ENCODE measurements around the gene CLDN16. TPM values are rescaled to one million over a fixed set of nuclear protein-coding genes. Genes with fewer than 3 reads are reported as not detected.
A peak's percentile ranks its signal among the peaks of the same experiment; 100 is the strongest.

Gene CLDN16
- total RNA-seq, 1 donor from 2014 or later: 0.50 TPM

GRCh38 chr3:190444006-190444405, 56.0 kb downstream of the CLDN16 start:
- Mint-ChIP-seq H3K4me3 (ENCODE audit: unreplicated experiment) (no peak overlapping the region), H3K36me3 (ENCODE audit: low read depth, unreplicated experiment) (no peaks in the 10 kb centered on the region), H3K9me3 (ENCODE audit: unreplicated experiment) (no peaks in the 10 kb centered on the region), H3K27ac (ENCODE audit: unreplicated experiment) (no peak overlapping the region), H3K27me3 (ENCODE audit: low read depth, unreplicated experiment) (no peaks in the 10 kb centered on the region), H3K4me1 (ENCODE audit: low read depth, unreplicated experiment) (peaks cover 18% of the 10 kb centered on the region)
- H3K27ac ChIP-seq (ENCODE audit: low read depth, low read length): no peak overlapping the region
- DNase-seq (ENCODE audit: low read depth): no peak
- H4K20me1 ChIP-seq (ENCODE audit: insufficient read depth, low read length): no peaks in the 10 kb centered on the region
- no peak overlapping the region for H2AFZ ChIP-seq (ENCODE audit: low read depth, low read length)
- no peaks in the 10 kb centered on the region for H3K36me3 ChIP-seq (ENCODE audit: insufficient read depth, low read length)
- H3K27me3 ChIP-seq (ENCODE audit: insufficient read depth, low read length): no peaks in the 10 kb centered on the region
- FAIRE-seq: no peak
- TF ChIP-seq CTCF (IDR thresholded peaks at IDR 0.05; ENCODE audit: insufficient read depth, low read depth, low read length) (no peak), EZH2 (IDR thresholded peaks at IDR 0.05; ENCODE audit: insufficient read depth, low read length) (no peak)
- H3K9me3 ChIP-seq (ENCODE audit: insufficient read depth, low read depth, low read length): no peaks in the 10 kb centered on the region
- no peak overlapping the region for H3K4me3 ChIP-seq (ENCODE audit: insufficient read depth, low read depth, low read length)
- H3K9ac ChIP-seq (ENCODE audit: low read length): no peak overlapping the region
- H3K4me2 ChIP-seq (ENCODE audit: low read length): no peak overlapping the region
- no peaks in the 10 kb centered on the region for H3K79me2 ChIP-seq (ENCODE audit: insufficient read depth, low read length)
- no peaks in the 10 kb centered on the region for H3K4me1 ChIP-seq (ENCODE audit: insufficient read depth, low read length)

GRCh38 chr3:190444576-190445145, 56.7 kb downstream of the CLDN16 start:
- no peak overlapping the region for H3K4me3 ChIP-seq (ENCODE audit: insufficient read depth, low read depth, low read length)
- no peaks in the 10 kb centered on the region for H3K9me3 ChIP-seq (ENCODE audit: insufficient read depth, low read depth, low read length)
- Mint-ChIP-seq H3K36me3 (ENCODE audit: low read depth, unreplicated experiment) (no peaks in the 10 kb centered on the region), H3K4me1 (ENCODE audit: low read depth, unreplicated experiment) (peaks cover 14% of the 10 kb centered on the region), H3K4me3 (ENCODE audit: unreplicated experiment) (no peak overlapping the region), H3K27me3 (ENCODE audit: low read depth, unreplicated experiment) (no peaks in the 10 kb centered on the region), H3K9me3 (ENCODE audit: unreplicated experiment) (no peaks in the 10 kb centered on the region), H3K27ac (ENCODE audit: unreplicated experiment) (no peak overlapping the region)
- H3K9ac ChIP-seq (ENCODE audit: low read length): no peak overlapping the region
- H3K4me1 ChIP-seq (ENCODE audit: insufficient read depth, low read length): no peaks in the 10 kb centered on the region
- DNase-seq (ENCODE audit: low read depth): peak; percentile 41
- H3K27ac ChIP-seq (ENCODE audit: low read depth, low read length): no peak overlapping the region
- H3K4me2 ChIP-seq (ENCODE audit: low read length): no peak overlapping the region
- no peak overlapping the region for H2AFZ ChIP-seq (ENCODE audit: low read depth, low read length)
- H4K20me1 ChIP-seq (ENCODE audit: insufficient read depth, low read length): no peaks in the 10 kb centered on the region
- TF ChIP-seq CTCF (IDR thresholded peaks at IDR 0.05; ENCODE audit: insufficient read depth, low read depth, low read length): no peak
- no peak for TF ChIP-seq EZH2 (IDR thresholded peaks at IDR 0.05; ENCODE audit: insufficient read depth, low read length)
- H3K27me3 ChIP-seq (ENCODE audit: insufficient read depth, low read length): no peaks in the 10 kb centered on the region
- FAIRE-seq: no peak
- H3K36me3 ChIP-seq (ENCODE audit: insufficient read depth, low read length): no peaks in the 10 kb centered on the region
- no peaks in the 10 kb centered on the region for H3K79me2 ChIP-seq (ENCODE audit: insufficient read depth, low read length)

- FAIRE-seq: no peak
These were observed 58.8 kb downstream of the CLDN16 start for GRCh38 chr3:190446573-190447279.

More at GRCh38 chr3:190446573-190447279, 58.8 kb downstream of the CLDN16 start:
- H3K4me1 Mint-ChIP-seq (ENCODE audit: low read depth, unreplicated experiment): peaks cover 14% of the 10 kb centered on the region
- no peaks in the 10 kb centered on the region for H3K79me2 ChIP-seq (ENCODE audit: insufficient read depth, low read length)
- no peaks in the 10 kb centered on the region for H3K9me3 Mint-ChIP-seq (ENCODE audit: unreplicated experiment)
- H3K36me3 Mint-ChIP-seq (ENCODE audit: low read depth, unreplicated experiment): no peaks in the 10 kb centered on the region
- no peak overlapping the region for H3K4me3 Mint-ChIP-seq (ENCODE audit: unreplicated experiment)
- H3K4me2 ChIP-seq (ENCODE audit: low read length): no peak overlapping the region
- no peaks in the 10 kb centered on the region for H3K27me3 Mint-ChIP-seq (ENCODE audit: low read depth, unreplicated experiment)
- no peak overlapping the region for H3K9ac ChIP-seq (ENCODE audit: low read length)
- no peak overlapping the region for H2AFZ ChIP-seq (ENCODE audit: low read depth, low read length)
- no peaks in the 10 kb centered on the region for H3K27me3 ChIP-seq (ENCODE audit: insufficient read depth, low read length)
- H3K4me3 ChIP-seq (ENCODE audit: insufficient read depth, low read depth, low read length): no peak overlapping the region
- no peaks in the 10 kb centered on the region for H3K4me1 ChIP-seq (ENCODE audit: insufficient read depth, low read length)
- no peaks in the 10 kb centered on the region for H4K20me1 ChIP-seq (ENCODE audit: insufficient read depth, low read length)
- no peaks in the 10 kb centered on the region for H3K36me3 ChIP-seq (ENCODE audit: insufficient read depth, low read length)
- no peak overlapping the region for H3K27ac Mint-ChIP-seq (ENCODE audit: unreplicated experiment)
- no peaks in the 10 kb centered on the region for H3K9me3 ChIP-seq (ENCODE audit: insufficient read depth, low read depth, low read length)
- H3K27ac ChIP-seq (ENCODE audit: low read depth, low read length): no peak overlapping the region
- no peak for DNase-seq (ENCODE audit: low read depth)
- TF ChIP-seq CTCF (IDR thresholded peaks at IDR 0.05; ENCODE audit: insufficient read depth, low read depth, low read length) (no peak), EZH2 (IDR thresholded peaks at IDR 0.05; ENCODE audit: insufficient read depth, low read length) (no peak)
